SJCRH30 (cell line): ENCODE results near the gene DNAH17. TPM values are rescaled to one million over a fixed set of nuclear protein-coding genes. Genes with fewer than 3 reads are reported as not detected.
A peak's percentile ranks its signal among the peaks of the same experiment; 100 is the strongest.

Source experiments
- DNase-seq, 2 experiments: peaks; one replicate each; pipeline ENCODE4 v3.0.0-alpha.2; 2015 to 2020
- H3K27ac ChIP-seq: fragments of 250-450 bp; sonication (Bioruptor Pico); 2 replicates; pipeline ENCODE4 v1.5.1; 2020; ENCODE audit warnings: mild to moderate bottlenecking, moderate library complexity
- H3K27me3 ChIP-seq: fragments of 250-450 bp; sonication (Bioruptor Pico); 2 replicates; pipeline ENCODE4 v1.5.1; 2020; ENCODE audit warnings: mild to moderate bottlenecking, moderate library complexity
- H3K36me3 ChIP-seq: fragments of 250-450 bp; sonication (Bioruptor Pico); 2 replicates; pipeline ENCODE4 v1.5.1; 2020; ENCODE audit warnings: mild to moderate bottlenecking, moderate library complexity
- H3K4me1 ChIP-seq: fragments of 250-450 bp; sonication (Bioruptor Pico); 2 replicates; pipeline ENCODE4 v1.5.1; 2020; ENCODE audit warnings: mild to moderate bottlenecking, moderate library complexity
- H3K4me3 ChIP-seq: fragments of 250-450 bp; sonication (Bioruptor Pico); 2 replicates; pipeline ENCODE4 v1.5.1; 2020; ENCODE audit warnings: mild to moderate bottlenecking, moderate library complexity
- H3K9me3 ChIP-seq: fragments of 250-450 bp; sonication (Bioruptor Pico); replicated peaks from 2 replicates; pipeline ENCODE4 v1.5.1; 2020; ENCODE audit warnings: mild to moderate bottlenecking, moderate library complexity
- total RNA-seq: library from RNA; depleted of rRNA; stranded (reverse); fragments of >200 nt; shearing (Covaris generic); gene quantifications from 2 replicates; pipeline ENCODE4 v1.2.3, GENCODE V29; 2014

The DNAH17 gene
- total RNA-seq, 1 experiment from 2014 or later: 3.1 TPM

DNA sequence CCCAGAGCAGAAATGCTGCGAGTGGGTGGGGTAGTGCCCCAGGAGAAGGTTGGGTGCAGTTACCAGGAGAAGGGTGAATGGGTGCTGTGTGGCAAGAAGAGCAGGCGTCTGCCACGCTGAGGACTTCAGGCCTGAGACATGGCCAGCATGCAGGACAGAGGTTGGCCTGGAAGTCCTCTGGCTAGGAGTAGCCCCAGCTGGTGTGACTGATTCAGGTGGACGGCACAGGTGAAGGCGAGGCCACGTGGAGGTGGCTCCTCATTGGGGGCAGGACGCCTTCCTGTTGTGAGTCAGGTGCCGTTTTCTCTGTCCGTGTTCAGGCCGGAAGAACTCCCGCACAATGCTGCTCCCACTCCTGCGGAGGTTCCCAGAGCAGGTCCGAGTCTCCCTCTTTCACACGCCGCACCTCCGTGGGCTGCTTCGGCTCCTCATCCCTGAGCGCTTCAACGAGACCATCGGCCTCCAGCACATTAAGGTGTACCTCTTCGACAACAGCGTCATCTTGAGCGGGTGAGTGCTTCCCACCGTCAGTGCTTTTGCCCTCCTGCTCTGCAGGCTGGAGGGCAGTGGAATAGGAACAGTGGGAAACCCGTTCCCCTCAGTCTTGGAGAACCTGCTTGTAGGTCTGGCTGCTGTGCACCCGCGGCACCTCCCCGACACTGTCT, 178.0 kb downstream of the DNAH17 start:
- Histone ChIP-seq H3K4me1 (peaks cover 50% of the 10 kb centered on the region), H3K4me3 (no peak overlapping the region), H3K27me3 (no peaks in the 10 kb centered on the region), H3K27ac (no peak overlapping the region), H3K9me3 (no peaks in the 10 kb centered on the region), H3K36me3 (peaks cover 88% of the 10 kb centered on the region)
- DNase-seq: no peak

DNA sequence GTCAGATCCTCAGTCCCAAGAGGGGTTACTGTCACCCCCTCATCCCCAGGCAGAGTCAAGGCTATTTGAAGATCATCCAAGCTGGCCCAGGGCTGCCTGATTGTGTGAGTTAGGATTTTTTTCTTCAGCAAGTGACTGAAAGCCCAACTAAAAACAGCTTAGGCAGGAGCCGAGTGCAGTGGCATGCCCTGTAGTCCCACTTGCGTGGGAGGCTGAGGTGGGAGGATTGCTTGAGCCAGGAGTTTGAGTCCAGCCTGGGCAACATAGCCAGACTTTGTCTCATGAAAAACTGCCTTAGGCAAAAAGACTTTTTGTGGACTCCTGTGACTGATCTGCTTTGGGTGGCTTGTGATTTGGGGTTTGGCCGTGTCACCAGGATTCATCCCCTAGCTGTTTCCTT, 178.8 kb downstream of the DNAH17 start:
- DNase-seq: no peak
- no peaks in the 10 kb centered on the region for H3K27me3 ChIP-seq
- no peak overlapping the region for H3K4me3 ChIP-seq
- H3K27ac ChIP-seq: no peak overlapping the region
- H3K36me3 ChIP-seq: peaks cover 87% of the 10 kb centered on the region
- H3K4me1 ChIP-seq: peaks cover 50% of the 10 kb centered on the region
- H3K9me3 ChIP-seq: no peaks in the 10 kb centered on the region

- peak overlapping the region; percentile 19 for H3K27ac ChIP-seq
- H3K4me3 ChIP-seq: no peak overlapping the region
- DNase-seq: peak; percentile 60 to 70
- no peaks in the 10 kb centered on the region for H3K9me3 ChIP-seq
- peaks cover 49% of the 10 kb centered on the region for H3K4me1 ChIP-seq
- H3K36me3 ChIP-seq: peaks cover 84% of the 10 kb centered on the region
- no peaks in the 10 kb centered on the region for H3K27me3 ChIP-seq
Observed at GRCh38 chr17:78397681-78398101, 179.5 kb downstream of the DNAH17 start.

DNA sequence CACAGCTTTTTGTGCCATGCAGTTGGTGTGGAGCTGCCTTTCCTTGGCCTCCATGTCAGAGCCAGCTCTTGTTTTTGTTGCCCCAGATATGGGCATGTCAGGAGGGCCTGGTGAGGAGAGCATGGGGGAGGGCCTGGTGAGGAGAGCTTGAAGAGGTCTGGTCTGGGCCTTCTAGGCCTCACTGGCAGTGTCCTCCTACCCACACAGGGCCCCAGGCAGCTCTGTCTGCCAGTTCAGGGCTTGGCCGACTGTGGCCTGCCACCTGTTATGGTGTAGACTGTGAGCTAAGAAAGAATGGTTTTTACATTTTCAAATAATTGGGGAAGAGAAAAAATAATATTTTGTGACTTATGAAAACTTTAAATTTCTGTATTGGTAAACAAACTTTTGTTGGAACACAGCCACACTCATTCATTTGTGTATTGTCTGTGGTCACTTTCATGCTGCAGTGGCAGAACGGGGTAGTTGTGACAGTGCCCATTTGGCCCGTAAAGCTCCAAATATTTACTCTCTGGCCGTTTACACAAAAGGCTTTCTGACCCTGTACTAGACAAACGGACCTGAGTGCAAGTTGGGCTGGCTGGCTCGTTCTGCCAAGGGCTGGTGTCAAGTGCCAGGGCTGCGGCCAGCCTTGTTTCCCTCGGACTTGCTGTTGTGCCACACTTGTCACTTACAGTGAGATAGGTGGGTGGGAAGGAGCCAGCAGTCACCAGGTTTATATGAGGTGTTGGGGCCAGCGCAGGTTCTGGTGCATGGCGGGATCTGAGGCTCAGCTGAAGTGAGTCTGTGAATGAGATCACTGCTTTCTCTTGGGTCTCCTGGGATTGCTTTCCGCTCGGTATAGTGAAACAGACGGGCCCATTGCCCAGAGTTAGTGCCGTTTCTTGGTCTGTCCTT, 180.5 kb downstream of the DNAH17 start:
- no peak for DNase-seq
- Histone ChIP-seq H3K36me3 (peaks cover 85% of the 10 kb centered on the region), H3K4me1 (peaks cover 51% of the 10 kb centered on the region), H3K4me3 (no peak overlapping the region), H3K27me3 (no peaks in the 10 kb centered on the region), H3K9me3 (no peaks in the 10 kb centered on the region), H3K27ac (no peak overlapping the region)

GRCh38 chr17:78395155-78395554, 182.0 kb downstream of the DNAH17 start:
- Histone ChIP-seq H3K9me3 (no peaks in the 10 kb centered on the region), H3K36me3 (peaks cover 80% of the 10 kb centered on the region), H3K4me1 (peaks cover 50% of the 10 kb centered on the region), H3K27ac (no peak overlapping the region), H3K4me3 (no peak overlapping the region), H3K27me3 (no peaks in the 10 kb centered on the region)
- DNase-seq: no peak

- no peaks in the 10 kb centered on the region for H3K27me3 ChIP-seq
- peaks cover 71% of the 10 kb centered on the region for H3K36me3 ChIP-seq
- no peak overlapping the region for H3K4me3 ChIP-seq
- H3K9me3 ChIP-seq: no peaks in the 10 kb centered on the region
- H3K4me1 ChIP-seq: peaks cover 56% of the 10 kb centered on the region
- no peak overlapping the region for H3K27ac ChIP-seq
- DNase-seq: no peak
Observed at GRCh38 chr17:78394209-78394608, 183.0 kb downstream of the DNAH17 start.

DNA sequence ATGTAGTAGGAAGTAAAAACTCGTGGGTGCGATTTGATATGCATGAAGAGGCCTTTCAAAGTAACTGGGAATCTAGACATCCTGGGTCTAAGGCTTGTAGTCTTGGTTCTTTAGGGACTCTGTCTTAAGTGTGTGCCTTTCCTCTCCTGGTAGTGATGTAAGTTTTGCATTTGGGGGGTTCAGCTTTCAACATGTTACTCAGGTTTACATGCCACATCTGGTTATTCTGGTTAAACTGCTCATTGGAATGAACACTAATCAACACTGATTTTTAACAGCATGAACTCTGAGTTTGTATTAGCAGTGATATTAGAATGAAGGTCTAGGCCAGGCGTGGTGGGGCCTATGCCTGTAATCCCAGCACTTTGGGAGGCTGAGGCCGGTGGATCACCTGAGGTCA, 183.6 kb downstream of the DNAH17 start:
- no peak for DNase-seq
- Histone ChIP-seq H3K27ac (no peak overlapping the region), H3K27me3 (no peaks in the 10 kb centered on the region), H3K9me3 (no peaks in the 10 kb centered on the region), H3K4me1 (peaks cover 59% of the 10 kb centered on the region), H3K36me3 (peaks cover 64% of the 10 kb centered on the region), H3K4me3 (no peak overlapping the region)

GRCh38 chr17:78392295-78392694, 184.9 kb downstream of the DNAH17 start:
- H3K36me3 ChIP-seq: peaks cover 53% of the 10 kb centered on the region
- DNase-seq: no peak
- no peak overlapping the region for H3K4me3 ChIP-seq
- H3K9me3 ChIP-seq: no peaks in the 10 kb centered on the region
- H3K27ac ChIP-seq: peak overlapping the region; percentile 68
- peaks cover 54% of the 10 kb centered on the region for H3K4me1 ChIP-seq
- H3K27me3 ChIP-seq: no peaks in the 10 kb centered on the region

- H3K9me3 ChIP-seq: no peaks in the 10 kb centered on the region
- DNase-seq: no peak
- peaks cover 49% of the 10 kb centered on the region for H3K36me3 ChIP-seq
- H3K4me3 ChIP-seq: no peak overlapping the region
- H3K27me3 ChIP-seq: no peaks in the 10 kb centered on the region
- H3K27ac ChIP-seq: peak overlapping the region; percentile 68
- H3K4me1 ChIP-seq: peaks cover 49% of the 10 kb centered on the region
Observed at GRCh38 chr17:78391843-78392242, 185.4 kb downstream of the DNAH17 start.

GRCh38 chr17:78391051-78391431, 186.2 kb downstream of the DNAH17 start:
- Histone ChIP-seq H3K4me3 (no peak overlapping the region), H3K27me3 (no peaks in the 10 kb centered on the region), H3K36me3 (peaks cover 41% of the 10 kb centered on the region), H3K4me1 (peaks cover 49% of the 10 kb centered on the region), H3K9me3 (no peaks in the 10 kb centered on the region), H3K27ac (peak overlapping the region; percentile 68)
- no peak for DNase-seq

- peaks cover 36% of the 10 kb centered on the region for H3K36me3 ChIP-seq
- H3K4me3 ChIP-seq: no peak overlapping the region
- peak; percentile 99 to 100 for DNase-seq
- no peaks in the 10 kb centered on the region for H3K27me3 ChIP-seq
- no peaks in the 10 kb centered on the region for H3K9me3 ChIP-seq
- H3K4me1 ChIP-seq: peaks cover 52% of the 10 kb centered on the region
- H3K27ac ChIP-seq: peak overlapping the region; percentile 68
Observed at GRCh38 chr17:78390241-78391050, 186.8 kb downstream of the DNAH17 start.

DNA sequence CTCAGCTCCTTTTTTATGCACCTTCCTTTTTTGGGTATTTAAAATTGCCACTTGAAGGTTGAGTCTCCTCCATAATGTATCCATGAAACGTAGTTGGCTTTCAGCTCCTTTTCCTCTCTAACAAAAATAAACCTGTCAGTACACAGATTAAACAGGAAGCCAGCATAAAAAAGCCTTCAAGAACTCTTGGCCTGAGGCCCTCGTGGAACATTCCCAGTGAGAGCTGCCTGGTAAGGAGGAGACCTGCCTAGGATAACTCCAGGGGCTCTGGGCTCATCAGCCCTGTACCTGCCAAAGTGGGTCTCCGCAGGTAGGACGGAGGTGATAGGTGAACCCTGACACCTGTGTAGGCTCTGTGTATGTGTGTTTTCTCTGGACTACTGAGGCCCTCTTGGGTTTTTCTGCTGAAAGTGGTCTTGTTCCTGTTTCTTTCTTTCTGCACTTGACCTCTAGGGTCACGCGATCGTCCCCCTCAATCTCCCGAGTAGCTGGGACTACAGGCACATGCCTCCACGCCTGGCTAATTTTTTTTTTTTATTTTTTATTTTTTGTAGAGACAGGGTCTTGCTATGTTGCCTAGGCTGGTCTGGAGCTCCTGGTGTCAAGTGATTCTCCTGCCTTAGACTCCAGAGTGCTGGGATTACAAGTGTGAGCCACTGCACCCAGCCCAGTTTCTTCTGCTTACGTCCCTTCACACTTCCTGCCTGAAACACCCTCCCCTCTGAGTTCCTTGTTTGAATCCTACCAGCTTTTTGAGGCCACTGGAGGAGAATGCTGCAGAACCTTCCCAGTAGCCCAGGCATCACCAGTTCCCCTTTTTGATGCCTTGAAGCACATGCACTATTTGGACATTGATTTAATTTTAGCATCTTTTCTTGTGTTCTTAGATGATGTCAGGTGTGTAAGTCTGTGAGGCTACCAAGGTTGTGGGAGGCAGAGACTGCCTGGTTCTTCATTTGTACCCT, 188.9 kb downstream of the DNAH17 start:
- no peaks in the 10 kb centered on the region for H3K27me3 ChIP-seq
- H3K36me3 ChIP-seq: peaks cover 23% of the 10 kb centered on the region
- no peak overlapping the region for H3K27ac ChIP-seq
- no peak overlapping the region for H3K4me3 ChIP-seq
- no peaks in the 10 kb centered on the region for H3K9me3 ChIP-seq
- DNase-seq: no peak
- peaks cover 73% of the 10 kb centered on the region for H3K4me1 ChIP-seq

DNA sequence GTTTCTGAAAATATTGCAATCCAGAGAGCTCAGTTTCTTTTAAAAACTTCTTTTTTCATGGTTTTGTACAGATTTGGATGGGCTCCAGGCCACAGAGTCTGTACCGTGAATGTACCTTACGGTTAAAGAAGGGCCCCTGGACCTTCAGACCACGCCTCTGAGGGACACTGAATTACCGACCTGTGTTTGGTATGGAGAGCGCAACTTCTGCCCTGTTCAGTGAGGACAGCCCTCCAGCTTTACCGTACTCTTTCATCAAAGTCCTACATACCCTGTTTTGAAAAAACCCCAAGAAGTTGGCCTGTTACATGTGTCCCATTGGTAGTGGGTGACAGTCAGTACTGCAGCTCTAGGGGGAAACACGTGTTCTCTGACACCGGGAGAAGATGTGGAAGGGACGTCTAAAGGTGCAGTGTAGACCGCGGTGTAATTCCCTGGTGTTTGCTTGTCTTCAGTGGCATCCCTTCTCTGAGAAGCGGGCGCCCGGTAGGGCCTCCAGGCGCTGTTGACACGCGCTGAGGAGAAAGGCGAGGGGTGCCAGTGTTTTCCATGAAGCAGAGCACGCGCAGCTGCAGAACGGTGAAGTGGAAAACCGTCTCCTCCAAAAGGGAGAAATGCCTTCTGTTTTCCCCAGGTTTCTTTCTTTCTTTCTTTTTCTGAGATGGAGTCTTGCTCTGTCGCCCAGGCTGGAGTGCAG, 192.6 kb downstream of the DNAH17 start:
- Histone ChIP-seq H3K9me3 (no peaks in the 10 kb centered on the region), H3K36me3 (peaks cover 6% of the 10 kb centered on the region), H3K27ac (peak overlapping the region; percentile 25; the same call in 1 of the 2 replicates), H3K27me3 (no peaks in the 10 kb centered on the region), H3K4me3 (no peak overlapping the region), H3K4me1 (peaks cover 62% of the 10 kb centered on the region)
- no peak for DNase-seq
